Karpas-422 (cell line): ENCODE measurements around the gene EPAS1. TPM values are rescaled to one million over a fixed set of nuclear protein-coding genes. Genes with fewer than 3 reads are reported as not detected.
A peak's percentile ranks its signal among the peaks of the same experiment; 100 is the strongest.

Experiments
- DNase-seq: peaks from one replicate; pipeline ENCODE4 v3.0.0-alpha.2; 2015
- H2AFZ ChIP-seq: fragments of 200-600 bp; sonication (generic); 2 replicates; pipeline ENCODE4 v1.6.1; 2014; ENCODE audit warnings: antibody characterized with exemption, low read length, mixed read lengths
- H3K27ac ChIP-seq: fragments of 200-600 bp; sonication (generic); 2 replicates; pipeline ENCODE4 v1.5.1; 2014; ENCODE audit warnings: mild to moderate bottlenecking, low read length, moderate library complexity
- H3K27me3 ChIP-seq: fragments of 200-600 bp; sonication (generic); 2 replicates; pipeline ENCODE4 v1.6.1; 2014; ENCODE audit warnings: low read length, mixed read lengths
- H3K36me3 ChIP-seq: fragments of 200-600 bp; sonication (generic); 2 replicates; pipeline ENCODE4 v1.6.1; 2014; ENCODE audit warnings: low read length, mixed read lengths; ENCODE audit not compliant: insufficient read depth
- H3K4me1 ChIP-seq: fragments of 200-600 bp; sonication (generic); 2 replicates; pipeline ENCODE4 v1.6.1; 2014; ENCODE audit warnings: mild to moderate bottlenecking, low read length, mixed read lengths
- H3K4me2 ChIP-seq: fragments of 200-600 bp; sonication (generic); 2 replicates; pipeline ENCODE4 v1.6.1; 2014; ENCODE audit warnings: low read length, low read depth, mild to moderate bottlenecking; ENCODE audit not compliant: poor library complexity, severe bottlenecking
- H3K4me3 ChIP-seq: fragments of 200-600 bp; sonication (generic); 2 replicates; pipeline ENCODE4 v1.5.1; 2014; ENCODE audit warnings: mild to moderate bottlenecking, antibody characterized with exemption, low read length, mixed read lengths
- H3K79me2 ChIP-seq: fragments of 200-600 bp; sonication (generic); 2 replicates; pipeline ENCODE4 v1.6.1; 2014; ENCODE audit warnings: mild to moderate bottlenecking, low read length, mixed read lengths
- H3K9ac ChIP-seq: fragments of 200-600 bp; sonication (generic); 2 replicates; pipeline ENCODE4 v1.6.0; 2014; ENCODE audit warnings: low read length
- H3K9me2 ChIP-seq: fragments of 200-600 bp; sonication (generic), shearing (Covaris generic); replicated peaks from 2 replicates; pipeline ENCODE4 v1.6.0; 2014; ENCODE audit warnings: mild to moderate bottlenecking, low read length, moderate library complexity; ENCODE audit not compliant: insufficient read depth
- H3K9me3 ChIP-seq: fragments of 300-700, 200-600 bp; sonication (generic); 2 replicates; pipeline ENCODE4 v1.6.1; 2014; ENCODE audit warnings: low read length, mixed read lengths
- H4K20me1 ChIP-seq: fragments of 200-600 bp; sonication (generic); 2 replicates; pipeline ENCODE4 v1.6.1; 2014; ENCODE audit warnings: mild to moderate bottlenecking, antibody characterized with exemption, low read length, low read depth; ENCODE audit not compliant: insufficient read depth
- total RNA-seq: library from RNA; depleted of rRNA; stranded (reverse); fragments of >200 nt; shearing (Covaris generic); gene quantifications from 2 replicates; pipeline ENCODE4 v1.2.3, GENCODE V29; 2014; ENCODE audit warnings: low replicate concordance; rRNA removed

The EPAS1 gene
- not detected in 2 replicates for total RNA-seq

GRCh38 chr2:46296840-46297545, at the start of gene EPAS1:
Gene EPAS1 (plus strand): TSS chr2:46297407. CDS start chr2:46297912, 505 bp downstream.
- Histone ChIP-seq H3K9me3 (no peaks in the 10 kb centered on the region), H4K20me1 (no peaks in the 10 kb centered on the region), H3K9ac (0 out of 2 replicates have a peak within 1 kb of the TSS, but pooled peaks have one; percentile 27), H3K4me1 (no peaks in the 10 kb centered on the region; the same call in 1 of the 2 replicates), H3K79me2 (no peaks in the 10 kb centered on the region), H3K4me2 (peak within 1 kb of the TSS; percentile 58), H3K27me3 (no peaks in the 10 kb centered on the region), H3K9me2 (no peaks in the 10 kb centered on the region), H2AFZ (no peak within 1 kb of the TSS), H3K36me3 (no peaks in the 10 kb centered on the region), H3K27ac (no peak within 1 kb of the TSS), H3K4me3 (peak within 1 kb of the TSS; percentile 54; the same call in 1 of the 2 replicates)
- DNase-seq = peak; percentile 45

- no peaks in the 10 kb centered on the region for H3K79me2 ChIP-seq
- no peaks in the 10 kb centered on the region for H3K9me3 ChIP-seq
- no peaks in the 10 kb centered on the region for H3K27me3 ChIP-seq
- H3K36me3 ChIP-seq = no peaks in the 10 kb centered on the region
- no peaks in the 10 kb centered on the region for H4K20me1 ChIP-seq
- DNase-seq = no peak
- no peak overlapping the region for H2AFZ ChIP-seq
- no peak overlapping the region for H3K4me3 ChIP-seq
- no peak overlapping the region for H3K9ac ChIP-seq
- no peak overlapping the region for H3K4me2 ChIP-seq
- H3K9me2 ChIP-seq = no peaks in the 10 kb centered on the region
- no peaks in the 10 kb centered on the region for H3K4me1 ChIP-seq
- no peak overlapping the region for H3K27ac ChIP-seq
Measured at GRCh38 chr2:46248171-46248570, 49.0 kb upstream of the EPAS1 start.

- no peak for DNase-seq
- Histone ChIP-seq H3K9ac (no peak overlapping the region), H3K4me2 (no peak overlapping the region), H3K4me3 (no peak overlapping the region), H4K20me1 (no peaks in the 10 kb centered on the region), H3K9me3 (no peaks in the 10 kb centered on the region), H3K79me2 (no peaks in the 10 kb centered on the region), H3K36me3 (no peaks in the 10 kb centered on the region), H2AFZ (no peak overlapping the region), H3K27ac (no peak overlapping the region), H3K9me2 (no peaks in the 10 kb centered on the region), H3K4me1 (no peaks in the 10 kb centered on the region), H3K27me3 (no peaks in the 10 kb centered on the region)
Measured at GRCh38 chr2:46249654-46250053, 47.6 kb upstream of the EPAS1 start.

GRCh38 chr2:46252891-46253659, 44.1 kb upstream of the EPAS1 start:
- Histone ChIP-seq H4K20me1 (no peaks in the 10 kb centered on the region), H3K9me3 (no peaks in the 10 kb centered on the region), H3K4me3 (no peak overlapping the region), H3K9me2 (no peaks in the 10 kb centered on the region), H3K4me2 (no peak overlapping the region), H3K9ac (no peak overlapping the region), H2AFZ (no peak overlapping the region), H3K4me1 (peaks cover 5% of the 10 kb centered on the region; the same call in 1 of the 2 replicates), H3K79me2 (no peaks in the 10 kb centered on the region), H3K27me3 (no peaks in the 10 kb centered on the region), H3K27ac (no peak overlapping the region), H3K36me3 (no peaks in the 10 kb centered on the region)
- no peak for DNase-seq

- Histone ChIP-seq H3K4me2 (no peak overlapping the region), H3K4me1 (peaks cover 5% of the 10 kb centered on the region; the same call in 1 of the 2 replicates), H3K27ac (no peak overlapping the region), H3K79me2 (no peaks in the 10 kb centered on the region), H2AFZ (no peak overlapping the region), H3K36me3 (no peaks in the 10 kb centered on the region), H3K9me2 (no peaks in the 10 kb centered on the region), H3K27me3 (no peaks in the 10 kb centered on the region), H3K4me3 (no peak overlapping the region), H3K9me3 (no peaks in the 10 kb centered on the region), H3K9ac (no peak overlapping the region), H4K20me1 (no peaks in the 10 kb centered on the region)
- DNase-seq = no peak
Measured at GRCh38 chr2:46254474-46254873, 42.7 kb upstream of the EPAS1 start.

- Histone ChIP-seq H3K9me3 (no peaks in the 10 kb centered on the region), H4K20me1 (no peaks in the 10 kb centered on the region), H3K36me3 (no peaks in the 10 kb centered on the region), H3K27ac (no peak overlapping the region), H3K4me1 (peaks cover 5% of the 10 kb centered on the region; the same call in 1 of the 2 replicates), H3K4me2 (no peak overlapping the region), H3K4me3 (no peak overlapping the region), H3K79me2 (no peaks in the 10 kb centered on the region), H3K9ac (no peak overlapping the region), H3K9me2 (no peaks in the 10 kb centered on the region), H2AFZ (peak overlapping the region; percentile 78), H3K27me3 (no peaks in the 10 kb centered on the region)
- no peak for DNase-seq
Measured at GRCh38 chr2:46256563-46257142, 40.6 kb upstream of the EPAS1 start.

- H3K79me2 ChIP-seq = no peaks in the 10 kb centered on the region
- H3K27me3 ChIP-seq = no peaks in the 10 kb centered on the region
- no peaks in the 10 kb centered on the region for H4K20me1 ChIP-seq
- no peak overlapping the region for H3K4me2 ChIP-seq
- no peak overlapping the region for H3K4me3 ChIP-seq
- H3K9me3 ChIP-seq = no peaks in the 10 kb centered on the region
- no peak overlapping the region for H2AFZ ChIP-seq
- DNase-seq = no peak
- H3K36me3 ChIP-seq = no peaks in the 10 kb centered on the region
- peaks cover 5% of the 10 kb centered on the region; the same call in 1 of the 2 replicates for H3K4me1 ChIP-seq
- H3K27ac ChIP-seq = no peak overlapping the region
- H3K9ac ChIP-seq = no peak overlapping the region
- H3K9me2 ChIP-seq = no peaks in the 10 kb centered on the region
Measured at GRCh38 chr2:46257476-46257875, 39.7 kb upstream of the EPAS1 start.

GRCh38 chr2:46257980-46258379, 39.2 kb upstream of the EPAS1 start:
- Histone ChIP-seq H3K9me3 (no peaks in the 10 kb centered on the region), H4K20me1 (no peaks in the 10 kb centered on the region), H3K36me3 (no peaks in the 10 kb centered on the region), H3K79me2 (no peaks in the 10 kb centered on the region), H3K9ac (no peak overlapping the region), H3K27me3 (no peaks in the 10 kb centered on the region), H3K9me2 (no peaks in the 10 kb centered on the region), H3K4me2 (no peak overlapping the region), H3K4me3 (no peak overlapping the region), H3K4me1 (peaks cover 5% of the 10 kb centered on the region; the same call in 1 of the 2 replicates), H3K27ac (no peak overlapping the region), H2AFZ (no peak overlapping the region)
- no peak for DNase-seq
